ENCODE measurements around the gene KIAA0513. TPM values are rescaled to one million over a fixed set of nuclear protein-coding genes. Genes with fewer than 3 reads are reported as not detected.

Gene KIAA0513
- total RNA-seq, 1 experiment from 2014 or later = 2.1 TPM

GRCh38 chr16:85134076-85134788, 106.6 kb downstream of the KIAA0513 start:
- no peak for DNase-seq (ENCODE audit: low read depth)

GRCh38 chr16:85134789-85135142, 107.2 kb downstream of the KIAA0513 start:
- no peak for DNase-seq (ENCODE audit: low read depth)

GRCh38 chr16:85136213-85136701, 108.7 kb downstream of the KIAA0513 start:
- no peak for DNase-seq (ENCODE audit: low read depth)

DNA sequence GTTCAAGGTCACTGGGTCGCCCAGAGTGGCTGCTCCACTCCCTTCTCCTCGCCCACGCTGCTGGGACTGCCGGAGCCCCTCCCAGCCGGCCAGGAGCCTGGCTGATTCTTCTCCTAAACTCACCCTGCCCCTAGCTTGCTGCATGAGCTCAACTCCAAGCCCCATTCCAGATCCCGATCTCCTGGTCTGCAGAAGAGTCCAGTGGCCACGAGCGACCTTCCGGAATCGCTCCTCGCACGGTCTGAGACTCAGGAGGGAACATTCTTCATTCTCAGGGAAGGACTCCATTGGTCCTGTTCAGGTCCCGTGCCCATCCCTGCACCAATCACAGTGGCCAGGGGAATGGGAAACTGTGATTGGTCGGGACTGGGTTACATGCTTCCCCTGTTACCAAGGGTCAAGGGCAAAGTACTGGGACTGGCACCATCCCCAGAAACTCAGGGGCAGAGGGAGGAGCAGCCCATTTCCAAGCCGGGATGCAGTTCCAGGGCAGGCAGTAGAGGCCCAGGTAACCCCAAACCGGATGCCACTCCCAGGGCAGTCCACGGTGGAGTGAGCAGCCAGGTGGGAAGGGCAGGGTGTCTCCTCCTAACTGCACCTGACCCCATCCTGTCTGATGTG, 109.2 kb downstream of the KIAA0513 start:
- DNase-seq (ENCODE audit: low read depth) = peak; percentile 26

GRCh38 chr16:85137323-85138072, 109.9 kb downstream of the KIAA0513 start:
- DNase-seq (ENCODE audit: low read depth) = peak; percentile 65

DNA sequence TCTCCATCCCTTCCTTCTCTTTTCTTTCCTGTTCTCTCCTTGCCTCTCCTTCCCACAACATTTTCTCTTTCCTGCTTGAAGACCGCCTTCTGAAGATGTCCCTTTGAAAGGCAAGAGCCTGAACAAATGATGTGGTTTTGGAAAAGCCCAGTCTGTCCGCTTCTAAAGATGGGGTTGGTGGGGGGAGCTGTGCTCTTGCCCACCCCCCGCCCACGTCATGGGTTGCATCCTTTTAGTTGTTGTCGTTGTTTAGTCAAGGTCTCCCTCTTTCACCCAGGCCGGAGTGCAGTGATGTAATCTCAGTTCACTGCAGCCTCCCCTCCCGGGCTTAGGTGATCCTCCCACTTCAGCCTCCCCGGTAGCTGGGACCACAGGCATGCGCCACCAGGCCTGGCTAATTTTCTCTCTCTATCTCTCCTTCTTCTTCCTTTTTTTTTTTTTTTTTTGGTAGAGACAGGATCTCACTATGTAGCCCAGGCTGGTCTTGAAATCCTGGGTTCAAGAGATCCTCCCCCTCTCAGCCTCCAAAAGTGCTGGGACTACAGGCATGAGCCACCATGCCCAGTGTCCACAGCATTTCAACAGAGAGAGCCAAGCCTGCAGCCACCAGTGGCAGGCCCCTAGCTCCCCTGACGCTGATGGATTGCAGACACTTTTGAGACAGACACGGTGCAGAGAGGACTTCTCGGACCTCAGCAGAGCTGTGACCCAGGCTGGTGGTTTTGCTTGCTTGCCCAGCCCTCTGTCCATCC, 110.7 kb downstream of the KIAA0513 start:
- no peak for DNase-seq (ENCODE audit: low read depth)

DNA sequence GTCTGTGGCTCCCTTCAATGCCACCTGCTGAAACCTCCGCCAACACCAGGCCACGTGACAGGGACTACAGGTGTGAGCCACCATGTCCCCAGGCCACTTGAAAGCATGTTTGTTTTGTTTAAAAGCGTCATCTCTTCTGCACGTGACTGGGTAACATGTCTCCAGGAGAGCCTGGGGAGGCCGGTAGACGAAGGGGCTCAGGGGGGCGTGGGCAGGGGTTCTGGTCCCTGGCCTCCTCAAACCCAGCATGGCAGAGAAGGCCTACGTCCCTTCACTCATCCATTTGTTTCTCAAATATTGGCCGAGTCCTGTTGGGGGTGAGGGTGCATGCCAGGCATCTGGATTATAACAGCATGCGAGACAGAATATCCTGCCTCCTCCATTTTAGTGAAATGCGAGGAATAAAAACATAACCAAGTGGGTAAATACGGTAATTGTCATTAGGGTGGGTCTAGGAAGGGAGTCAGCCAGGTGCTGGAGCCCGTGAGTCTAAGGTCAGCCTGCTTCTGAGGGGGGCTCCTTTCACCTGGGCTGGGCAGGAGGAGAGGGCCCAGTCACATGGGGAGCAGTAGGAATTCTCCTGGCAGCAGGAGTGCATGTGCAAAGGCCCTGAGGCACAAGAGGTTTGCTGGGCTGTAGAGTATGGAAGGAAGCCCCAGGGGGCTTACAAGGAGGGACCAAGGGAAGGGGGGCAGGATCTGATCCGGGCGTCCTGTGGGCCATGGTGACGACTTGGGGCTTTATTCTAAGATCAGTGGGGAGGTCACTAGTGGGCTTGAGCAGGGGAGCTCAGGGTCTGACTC, 111.4 kb downstream of the KIAA0513 start:
- DNase-seq (ENCODE audit: low read depth) = no peak

DNA sequence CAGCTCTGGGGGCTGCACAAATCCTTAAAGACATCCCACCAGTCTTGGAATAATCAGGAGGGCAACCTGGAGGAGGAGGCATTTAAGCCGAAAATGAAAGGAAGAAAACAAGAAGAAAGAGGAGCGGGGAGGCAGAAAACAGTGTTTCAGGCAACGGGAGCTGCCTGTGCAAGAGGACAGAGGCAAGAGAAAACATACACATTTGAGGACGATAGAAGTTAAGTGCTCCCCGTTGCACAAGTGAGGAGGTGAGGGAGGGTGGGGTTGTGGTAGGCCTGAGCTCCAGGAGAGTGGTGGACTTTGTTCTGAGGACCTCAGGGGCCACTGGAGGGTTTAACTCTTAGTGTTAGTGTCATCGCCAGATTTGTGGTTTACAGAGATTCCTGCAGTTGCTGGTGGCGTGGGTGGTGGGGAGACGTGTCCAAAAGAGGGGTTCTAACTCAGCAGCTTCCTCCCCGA, 112.3 kb downstream of the KIAA0513 start:
- no peak for DNase-seq (ENCODE audit: low read depth)

DNA sequence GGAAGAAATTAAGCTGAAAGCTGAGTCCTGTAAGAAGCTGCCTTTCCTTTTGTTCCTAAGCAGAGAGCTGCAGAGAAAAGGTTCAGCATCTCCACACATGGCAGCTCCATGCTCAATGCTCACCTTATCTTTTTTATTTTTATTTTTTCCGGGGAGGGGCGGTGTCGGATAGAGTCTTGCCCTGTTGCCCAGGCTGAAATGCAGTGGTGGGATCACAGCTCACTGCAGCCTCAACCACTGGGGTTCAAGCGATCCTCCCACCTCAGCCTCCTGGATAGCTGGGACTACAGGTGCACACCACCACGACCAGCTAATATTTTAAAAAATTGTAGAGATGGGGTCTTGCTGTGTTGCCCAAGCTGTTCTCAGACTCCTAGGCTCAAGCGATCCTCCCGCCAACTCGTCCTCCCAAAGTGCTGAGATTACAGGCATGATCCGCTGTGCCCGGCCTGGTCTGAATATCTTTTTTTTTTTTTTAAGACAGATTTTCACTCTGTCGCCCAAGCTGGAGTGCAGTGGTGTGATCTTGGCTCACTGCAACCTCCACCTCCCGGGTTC, 112.9 kb downstream of the KIAA0513 start:
- DNase-seq (ENCODE audit: low read depth) = no peak

GRCh38 chr16:85141491-85142128, 114.0 kb downstream of the KIAA0513 start:
- DNase-seq (ENCODE audit: low read depth) = no peak

DNA sequence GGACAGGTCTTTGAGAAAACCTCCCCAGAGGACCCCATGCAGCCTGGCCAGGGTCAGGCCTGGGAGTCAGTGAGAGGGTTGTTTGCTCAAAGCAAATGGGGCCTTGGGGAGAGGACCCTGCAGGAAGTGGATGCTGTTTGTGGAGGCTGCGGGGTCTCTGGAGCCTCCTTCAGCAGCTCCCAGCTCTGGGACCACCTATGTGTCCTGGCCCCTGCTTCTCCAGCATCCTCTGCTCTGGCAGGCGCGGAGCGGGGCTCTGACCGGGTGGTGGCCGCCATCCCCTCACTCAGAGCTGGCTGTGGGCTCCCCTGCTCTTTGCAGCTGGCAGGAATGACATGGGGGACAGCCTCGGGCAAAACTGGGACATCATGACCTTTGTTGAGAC, 114.5 kb downstream of the KIAA0513 start:
- DNase-seq (ENCODE audit: low read depth) = no peak

GRCh38 chr16:85142771-85143211, 115.2 kb downstream of the KIAA0513 start:
- no peak for DNase-seq (ENCODE audit: low read depth)

Other genes with a start within 250 kb of the KIAA0513 start
- 21.6 and 25.7 TPM in 2 replicates for gene CRISPLD2, start 207.8 kb upstream of the KIAA0513 start, total RNA-seq (2014; rRNA removed; shearing (Covaris generic))
- gene ZDHHC7, start 16.3 kb upstream of the KIAA0513 start, total RNA-seq (2014; rRNA removed; shearing (Covaris generic)) = 27.7 and 34.4 TPM in 2 replicates
- not detected in 2 replicates for gene CIBAR2, start 84.7 kb downstream of the KIAA0513 start, total RNA-seq (2014; rRNA removed; shearing (Covaris generic))

Data from Daoy (cell line).